SK-N-SH treated with all-trans-retinoic acid at 6 μM for 48 hours (cell line): ENCODE measurements around the gene ELK4.

Source experiments
- ARNTL ChIP-seq: fragments of 450-650 bp; formaldehyde crosslinking; IDR thresholded peaks from 2 replicates; pipeline ENCODE4 v1.5.0; 2020; ENCODE audit warnings: low read depth, mild to moderate bottlenecking, moderate library complexity, borderline replicate concordance
- CREB5 ChIP-seq: fragments of 250-450 bp; sonication (Bioruptor Pico); IDR thresholded peaks from 2 replicates; pipeline ENCODE4 v1.5.1; 2020; ENCODE audit warnings: low read depth, mild to moderate bottlenecking, moderate library complexity
- CSDC2 ChIP-seq: fragments of 250-450 bp; sonication (Bioruptor Pico); IDR thresholded peaks from 2 replicates; pipeline ENCODE4 v1.5.0; 2020; ENCODE audit warnings: mild to moderate bottlenecking, moderate library complexity
- GLIS3 ChIP-seq: fragments of 250-450 bp; sonication (Bioruptor Pico); IDR thresholded peaks from 2 replicates; pipeline ENCODE4 v1.5.0; 2020; ENCODE audit warnings: mild to moderate bottlenecking, moderate library complexity
- OSR1 ChIP-seq: fragments of 250-450 bp; sonication (Bioruptor Pico); IDR thresholded peaks from 2 replicates; pipeline ENCODE4 v1.8.0; 2022; ENCODE audit warnings: moderate library complexity, mild to moderate bottlenecking, inconsistent platforms
- PPARA ChIP-seq: fragments of 250-450 bp; sonication (Bioruptor Pico); IDR thresholded peaks from 2 replicates; pipeline ENCODE4 v1.5.0; 2020; ENCODE audit warnings: mild to moderate bottlenecking, borderline replicate concordance
- RARB ChIP-seq: fragments of 250-450 bp; sonication (Bioruptor Pico); IDR thresholded peaks from 2 replicates; pipeline ENCODE4 v1.8.0; 2021; ENCODE audit warnings: mild to moderate bottlenecking, moderate library complexity
- SNAI2 ChIP-seq: fragments of 250-450 bp; sonication (Bioruptor Pico); IDR thresholded peaks from 2 replicates; pipeline ENCODE4 v1.5.0; 2020; ENCODE audit warnings: mild to moderate bottlenecking, moderate library complexity
- TOX ChIP-seq: fragments of 250-450 bp; sonication (Bioruptor Pico); IDR thresholded peaks from 2 replicates; pipeline ENCODE4 v1.8.0; 2021; ENCODE audit warnings: mild to moderate bottlenecking, moderate library complexity, borderline replicate concordance
- ZFP3 ChIP-seq: fragments of 250-450 bp; sonication (Bioruptor Pico); IDR thresholded peaks from 2 replicates; pipeline ENCODE4 v1.5.0; 2020; ENCODE audit warnings: mild to moderate bottlenecking, moderate library complexity
- TF ChIP-seq, protein P1 (sequence below): fragments of 250-450 bp; sonication (Bioruptor Pico); IDR thresholded peaks from 2 replicates; pipeline ENCODE4 v1.8.0; 2020; ENCODE audit warnings: mild to moderate bottlenecking, moderate library complexity, borderline replicate concordance

GRCh38 chr1:205599669-205600042 is 32.2 kb downstream of the ELK4 start:
- TF ChIP-seq, protein P1, sequence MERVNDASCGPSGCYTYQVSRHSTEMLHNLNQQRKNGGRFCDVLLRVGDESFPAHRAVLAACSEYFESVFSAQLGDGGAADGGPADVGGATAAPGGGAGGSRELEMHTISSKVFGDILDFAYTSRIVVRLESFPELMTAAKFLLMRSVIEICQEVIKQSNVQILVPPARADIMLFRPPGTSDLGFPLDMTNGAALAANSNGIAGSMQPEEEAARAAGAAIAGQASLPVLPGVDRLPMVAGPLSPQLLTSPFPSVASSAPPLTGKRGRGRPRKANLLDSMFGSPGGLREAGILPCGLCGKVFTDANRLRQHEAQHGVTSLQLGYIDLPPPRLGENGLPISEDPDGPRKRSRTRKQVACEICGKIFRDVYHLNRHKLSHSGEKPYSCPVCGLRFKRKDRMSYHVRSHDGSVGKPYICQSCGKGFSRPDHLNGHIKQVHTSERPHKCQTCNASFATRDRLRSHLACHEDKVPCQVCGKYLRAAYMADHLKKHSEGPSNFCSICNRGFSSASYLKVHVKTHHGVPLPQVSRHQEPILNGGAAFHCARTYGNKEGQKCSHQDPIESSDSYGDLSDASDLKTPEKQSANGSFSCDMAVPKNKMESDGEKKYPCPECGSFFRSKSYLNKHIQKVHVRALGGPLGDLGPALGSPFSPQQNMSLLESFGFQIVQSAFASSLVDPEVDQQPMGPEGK (CRISPR knock-in tag), result no peak
- no peak for TF ChIP-seq OSR1 (CRISPR knock-in tag)
- TF ChIP-seq TOX (CRISPR knock-in tag), result no peak
- no peak for TF ChIP-seq SNAI2 (CRISPR knock-in tag)
- TF ChIP-seq ARNTL, result no peak
- TF ChIP-seq GLIS3 (CRISPR knock-in tag), result no peak
- no peak for TF ChIP-seq CREB5 (CRISPR knock-in tag)
- no peak for TF ChIP-seq CSDC2 (CRISPR knock-in tag)
- TF ChIP-seq PPARA (CRISPR knock-in tag), result no peak
- TF ChIP-seq RARB (CRISPR knock-in tag), result no peak
- TF ChIP-seq ZFP3 (CRISPR knock-in tag), result no peak
